ENCODE results near the gene MME. TPM values are rescaled to one million over a fixed set of nuclear protein-coding genes. Genes with fewer than 3 reads are reported as not detected.
"Not testable (repeated sequence)": the region's sequence is repeated elsewhere in the genome, so short reads cannot be mapped to it uniquely, and the experiment has no call there.

The MME gene
- total RNA-seq, 2 experiments from 2014 or later = not detected

GRCh38 chr3:155110996-155111901, 31.1 kb downstream of the MME start:
- DNase-seq (no peak), ATAC-seq (no peak)
- TF ChIP-seq, protein P1, sequence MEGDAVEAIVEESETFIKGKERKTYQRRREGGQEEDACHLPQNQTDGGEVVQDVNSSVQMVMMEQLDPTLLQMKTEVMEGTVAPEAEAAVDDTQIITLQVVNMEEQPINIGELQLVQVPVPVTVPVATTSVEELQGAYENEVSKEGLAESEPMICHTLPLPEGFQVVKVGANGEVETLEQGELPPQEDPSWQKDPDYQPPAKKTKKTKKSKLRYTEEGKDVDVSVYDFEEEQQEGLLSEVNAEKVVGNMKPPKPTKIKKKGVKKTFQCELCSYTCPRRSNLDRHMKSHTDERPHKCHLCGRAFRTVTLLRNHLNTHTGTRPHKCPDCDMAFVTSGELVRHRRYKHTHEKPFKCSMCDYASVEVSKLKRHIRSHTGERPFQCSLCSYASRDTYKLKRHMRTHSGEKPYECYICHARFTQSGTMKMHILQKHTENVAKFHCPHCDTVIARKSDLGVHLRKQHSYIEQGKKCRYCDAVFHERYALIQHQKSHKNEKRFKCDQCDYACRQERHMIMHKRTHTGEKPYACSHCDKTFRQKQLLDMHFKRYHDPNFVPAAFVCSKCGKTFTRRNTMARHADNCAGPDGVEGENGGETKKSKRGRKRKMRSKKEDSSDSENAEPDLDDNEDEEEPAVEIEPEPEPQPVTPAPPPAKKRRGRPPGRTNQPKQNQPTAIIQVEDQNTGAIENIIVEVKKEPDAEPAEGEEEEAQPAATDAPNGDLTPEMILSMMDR (IDR thresholded peaks at IDR 0.05) = no peak
- peaks cover 5% of the 10 kb centered on the region for H3K4me1 Mint-ChIP-seq (ENCODE audit: low read depth)
- no peak overlapping the region for H3K27ac Mint-ChIP-seq
- H3K9me3 Mint-ChIP-seq = no peaks in the 10 kb centered on the region
- intact Hi-C loops (cut with micrococcal nuclease) = no loop called here
- no peaks in the 10 kb centered on the region for H3K36me3 Mint-ChIP-seq (ENCODE audit: low read depth)
- ChIA-PET CTCF (interaction anchor here (1.0 to 1.4 kb wide), 2 partner anchors 9 to 17 kb away, joined by 3 read pairs; no protein-coding TSS in a partner anchor), POLR2A (no interaction called here)
- H3K27me3 Mint-ChIP-seq = peaks cover 1% of the 10 kb centered on the region
- no peak overlapping the region for H3K4me3 Mint-ChIP-seq

GRCh38 chr3:155111971-155112370, 31.9 kb downstream of the MME start:
- Mint-ChIP-seq H3K4me1 (ENCODE audit: low read depth) (peaks cover 5% of the 10 kb centered on the region), H3K27ac (no peak overlapping the region), H3K36me3 (ENCODE audit: low read depth) (no peaks in the 10 kb centered on the region), H3K27me3 (peaks cover 1% of the 10 kb centered on the region), H3K4me3 (no peak overlapping the region), H3K9me3 (no peaks in the 10 kb centered on the region)
- ATAC-seq (no peak), DNase-seq (no peak)
- ChIA-PET POLR2A (no interaction called here), CTCF (interaction anchor here (1.0 kb wide), 1 partner anchor 10 kb away, joined by 3 read pairs; no protein-coding TSS in a partner anchor)
- TF ChIP-seq, protein P1 (IDR thresholded peaks at IDR 0.05) = no peak
- intact Hi-C loops (cut with micrococcal nuclease) = no loop called here

DNA sequence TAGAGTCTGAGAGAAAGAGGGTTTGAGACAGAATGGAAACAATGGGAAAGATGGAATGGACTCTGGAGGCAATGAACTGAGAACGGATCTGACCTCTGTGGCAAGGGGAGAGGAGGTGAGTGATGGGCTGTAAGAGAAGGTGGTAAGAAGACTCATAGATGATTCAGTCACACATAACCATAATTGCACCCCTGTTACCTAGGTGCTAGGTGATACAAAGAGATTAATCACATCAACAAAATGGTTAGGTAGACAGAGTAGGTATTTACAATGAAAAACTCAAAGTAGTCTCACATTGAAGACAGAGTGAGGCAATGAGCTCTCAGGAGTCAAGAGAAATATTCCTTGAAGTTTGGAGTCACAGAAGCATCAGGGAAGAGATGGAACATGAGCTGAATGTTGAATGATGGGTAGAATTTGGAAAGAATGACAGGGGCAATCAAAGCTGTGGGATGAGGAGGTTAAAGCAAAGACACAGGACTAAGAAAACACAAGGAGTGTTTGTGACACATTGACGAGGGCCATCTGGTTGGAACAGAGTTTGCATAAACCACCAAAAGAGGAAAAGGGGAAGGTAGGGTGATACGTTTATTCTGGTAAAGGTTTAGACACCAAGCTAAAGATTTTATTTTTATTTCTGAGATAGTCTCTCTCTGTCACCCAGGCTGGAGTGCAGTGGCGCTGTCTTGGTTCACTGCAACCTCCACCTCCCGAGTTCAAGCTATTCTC, 32.7 kb downstream of the MME start:
- intact Hi-C loops (cut with micrococcal nuclease) = no loop called here
- DNase-seq (no peak), ATAC-seq (no peak)
- peaks cover 5% of the 10 kb centered on the region for H3K4me1 Mint-ChIP-seq (ENCODE audit: low read depth)
- H3K9me3 Mint-ChIP-seq = no peaks in the 10 kb centered on the region
- ChIA-PET CTCF (interaction anchor here (1.0 kb wide), 1 partner anchor 11 kb away, joined by 3 read pairs; no protein-coding TSS in a partner anchor), POLR2A (no interaction called here)
- TF ChIP-seq, protein P1 (IDR thresholded peaks at IDR 0.05) = no peak
- no peak overlapping the region for H3K4me3 Mint-ChIP-seq
- H3K27ac Mint-ChIP-seq = no peak overlapping the region
- H3K36me3 Mint-ChIP-seq (ENCODE audit: low read depth) = no peaks in the 10 kb centered on the region
- peaks cover 1% of the 10 kb centered on the region for H3K27me3 Mint-ChIP-seq

- CTCF ChIA-PET = not testable (repeated sequence)
These were observed 44.6 kb downstream of the MME start for GRCh38 chr3:155124745-155125144.

DNA sequence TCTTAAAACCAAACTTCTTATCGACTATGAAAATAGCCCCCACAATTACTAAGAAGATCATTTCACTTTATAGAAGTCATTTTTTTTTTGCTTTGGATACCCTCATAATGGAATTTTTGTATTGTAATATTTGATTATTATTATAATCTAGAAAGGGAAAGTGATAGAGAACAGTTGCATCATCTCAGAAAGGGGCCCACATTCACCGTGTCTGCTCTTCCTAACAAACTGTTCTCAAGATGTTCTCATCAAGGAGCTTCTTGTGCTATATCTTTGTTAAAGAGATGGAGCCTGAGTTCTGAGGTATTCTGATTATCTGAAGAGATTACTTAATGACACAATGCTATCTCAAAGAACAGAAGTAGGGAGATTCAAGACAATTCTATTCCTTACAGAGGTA, 49.3 kb downstream of the MME start:
- intact Hi-C loops (cut with micrococcal nuclease) = no loop called here
- TF ChIP-seq, protein P1 (IDR thresholded peaks at IDR 0.05) = no peak

More at GRCh38 chr3:155124745-155125144, 44.6 kb downstream of the MME start:
- POLR2A ChIA-PET; H3K4me1 Mint-ChIP-seq (ENCODE audit: low read depth); H3K9me3 Mint-ChIP-seq; intact Hi-C loops (cut with micrococcal nuclease); H3K36me3 Mint-ChIP-seq (ENCODE audit: low read depth); H3K27me3 Mint-ChIP-seq; H3K4me3 Mint-ChIP-seq; ATAC-seq; H3K27ac Mint-ChIP-seq: not testable (repeated sequence)
- peak; percentile 7 for DNase-seq

More for the DNA sequence above, 49.3 kb downstream of the MME start:
- Mint-ChIP-seq H3K4me3 (no peak overlapping the region), H3K36me3 (ENCODE audit: low read depth) (no peaks in the 10 kb centered on the region), H3K27me3 (no peaks in the 10 kb centered on the region), H3K27ac (no peak overlapping the region), H3K9me3 (no peaks in the 10 kb centered on the region), H3K4me1 (ENCODE audit: low read depth) (no peaks in the 10 kb centered on the region)
- POLR2A ChIA-PET = no interaction called here
- DNase-seq (no peak), ATAC-seq (no peak)
- CTCF ChIA-PET = no interaction called here

Measured in activated CD8-positive, alpha-beta T cell treated with anti-CD3 and anti-CD28 coated beads for 36 hours (primary cell).